Gastrocnemius medialis (tissue), 4 donors: ENCODE data around the gene ZMYM2.

ENCODE experiments used
- POLR2A ChIP-seq, 2 donors: fragments of 450-650 bp; IDR thresholded peaks; one replicate each; pipeline ENCODE4 v1.6.1; 2017; ENCODE audit warnings: antibody characterized with exemption in 2 of 2, mild to moderate bottlenecking in 2 of 2, moderate library complexity in 2 of 2
- TF ChIP-seq, protein P1 (sequence below), 5 experiments: fragments of 450-650 bp in 3 of 5; fragments of 200-600 bp in 2 of 5; sonication (generic) in 2 of 5; IDR thresholded peaks in 4 of 5; conservative IDR thresholded peaks in 1 of 5; 1 replicate in 4 of 5; 2 replicates in 1 of 5; pipeline ENCODE4 v1.5.1; 2016 to 2019; ENCODE audit warnings: antibody characterized with exemption in 5 of 5, mild to moderate bottlenecking in 3 of 5, moderate library complexity in 3 of 5

DNA sequence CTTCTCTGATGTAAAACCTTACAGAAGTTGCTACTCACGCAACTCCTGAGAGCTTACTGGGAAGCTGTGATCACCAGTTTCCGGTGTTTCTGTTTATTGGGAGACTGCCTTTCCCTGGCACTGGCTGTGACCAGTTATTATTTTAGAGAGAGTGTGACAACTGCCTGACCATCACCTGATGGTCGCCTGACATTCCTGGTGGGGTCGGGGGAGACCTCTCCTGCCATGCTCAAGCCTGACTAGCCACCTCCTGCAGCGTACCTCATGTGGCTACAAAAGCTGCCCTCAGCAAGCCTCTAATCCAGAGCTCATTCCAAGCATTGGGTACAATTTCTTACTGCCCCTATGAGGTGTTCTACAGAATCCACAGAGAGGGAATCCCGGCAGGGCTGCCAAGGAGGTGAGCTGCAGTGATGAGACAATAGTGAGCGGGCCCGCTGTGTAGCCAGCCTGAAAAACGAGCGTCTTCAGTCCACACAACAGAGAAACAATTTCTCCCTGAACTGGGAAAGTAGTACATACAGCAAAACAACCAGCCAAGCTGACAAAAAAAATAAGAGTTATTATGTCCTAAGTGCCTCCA is 173.6 kb downstream of the ZMYM2 start:
- TF ChIP-seq, protein P1, sequence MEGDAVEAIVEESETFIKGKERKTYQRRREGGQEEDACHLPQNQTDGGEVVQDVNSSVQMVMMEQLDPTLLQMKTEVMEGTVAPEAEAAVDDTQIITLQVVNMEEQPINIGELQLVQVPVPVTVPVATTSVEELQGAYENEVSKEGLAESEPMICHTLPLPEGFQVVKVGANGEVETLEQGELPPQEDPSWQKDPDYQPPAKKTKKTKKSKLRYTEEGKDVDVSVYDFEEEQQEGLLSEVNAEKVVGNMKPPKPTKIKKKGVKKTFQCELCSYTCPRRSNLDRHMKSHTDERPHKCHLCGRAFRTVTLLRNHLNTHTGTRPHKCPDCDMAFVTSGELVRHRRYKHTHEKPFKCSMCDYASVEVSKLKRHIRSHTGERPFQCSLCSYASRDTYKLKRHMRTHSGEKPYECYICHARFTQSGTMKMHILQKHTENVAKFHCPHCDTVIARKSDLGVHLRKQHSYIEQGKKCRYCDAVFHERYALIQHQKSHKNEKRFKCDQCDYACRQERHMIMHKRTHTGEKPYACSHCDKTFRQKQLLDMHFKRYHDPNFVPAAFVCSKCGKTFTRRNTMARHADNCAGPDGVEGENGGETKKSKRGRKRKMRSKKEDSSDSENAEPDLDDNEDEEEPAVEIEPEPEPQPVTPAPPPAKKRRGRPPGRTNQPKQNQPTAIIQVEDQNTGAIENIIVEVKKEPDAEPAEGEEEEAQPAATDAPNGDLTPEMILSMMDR (IDR thresholded peaks at IDR 0.05 in 4 of 5, conservative IDR thresholded peaks at IDR 0.05 in 1 of 5): no peak
- TF ChIP-seq POLR2A (IDR thresholded peaks at IDR 0.05): no peak
